Fibroblast of mammary gland (primary cell): ENCODE data around the gene BMERB1.
"Not testable (repeated sequence)": the region's sequence is repeated elsewhere in the genome, so short reads cannot be mapped to it uniquely, and the experiment has no call there.

Experiments used
- DNase-seq: peaks from one replicate; pipeline ENCODE4 v3.0.0-alpha.2; 2010; ENCODE audit warnings: low read depth
- H3K4me3 ChIP-seq: 2 replicates; pipeline ENCODE4 v1.5.1; 2011; ENCODE audit warnings: low read depth, mild to moderate bottlenecking, low read length, moderate library complexity; ENCODE audit not compliant: control insufficient read depth
- CTCF ChIP-seq: conservative IDR thresholded peaks from 2 replicates; pipeline ENCODE4 v1.5.1; 2011; ENCODE audit warnings: low read depth, low read length, inconsistent platforms; ENCODE audit not compliant: control insufficient read depth, insufficient read depth

Gene BMERB1

GRCh38 chr16:15401972-15402371 lies 32.4 kb upstream of the BMERB1 start:
- no peak for DNase-seq
- no peak for TF ChIP-seq CTCF
- no peak overlapping the region for H3K4me3 ChIP-seq

DNA sequence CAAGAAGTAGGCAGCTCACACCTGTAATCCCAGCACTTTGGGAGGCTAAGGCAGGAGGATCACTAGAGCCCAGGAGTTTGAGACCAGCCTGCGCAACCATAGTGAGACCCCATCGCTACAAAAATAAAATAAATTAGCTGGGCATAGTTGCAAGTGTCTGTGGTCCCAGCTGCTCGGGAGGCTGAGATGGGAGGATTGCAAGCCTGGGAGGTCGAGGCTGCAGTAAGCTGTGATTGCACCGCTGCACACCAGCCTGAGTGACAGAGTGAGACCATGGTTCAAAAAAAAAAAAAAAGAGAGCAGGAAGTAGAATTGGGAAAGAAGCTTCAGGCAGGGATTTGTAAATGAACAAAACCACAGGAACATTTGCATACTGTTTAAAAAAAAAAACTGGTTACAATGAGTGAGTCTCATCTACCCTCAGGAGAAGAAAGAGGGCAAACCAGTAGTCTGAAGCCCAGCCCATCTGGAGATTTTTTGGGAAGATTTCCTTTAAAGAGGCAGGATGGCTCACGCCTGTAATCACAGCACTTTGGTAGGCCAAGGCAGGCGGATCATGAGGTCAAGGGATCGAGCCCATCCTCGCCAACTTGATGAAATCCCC lies 30.9 kb upstream of the BMERB1 start:
- H3K4me3 ChIP-seq: no peak overlapping the region
- TF ChIP-seq CTCF: no peak

GRCh38 chr16:15404091-15404490 lies 30.3 kb upstream of the BMERB1 start:
- not testable (repeated sequence) for DNase-seq, H3K4me3 ChIP-seq

More for the DNA sequence above, 30.9 kb upstream of the BMERB1 start:
- DNase-seq: peak; percentile 5

DNA sequence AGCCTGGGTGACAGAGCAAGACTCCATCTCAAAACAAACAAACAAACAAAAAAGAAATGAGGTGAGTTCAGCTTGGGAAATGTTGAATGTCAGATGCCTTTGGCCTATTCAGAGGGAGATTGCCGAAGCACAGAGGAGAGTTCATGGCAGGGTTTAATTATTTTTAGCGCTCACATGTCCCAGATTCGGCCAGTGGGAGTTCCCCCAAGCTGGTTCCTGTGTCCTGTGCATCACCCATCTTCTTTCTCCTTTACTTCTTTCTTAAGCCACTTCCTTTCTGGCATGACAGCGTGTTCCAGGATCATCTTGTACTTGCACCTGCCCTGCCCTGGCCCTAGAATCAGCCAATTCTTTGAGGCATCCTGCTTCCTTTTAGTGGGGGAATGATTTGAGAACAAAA lies 29.6 kb upstream of the BMERB1 start:
- no peak overlapping the region for H3K4me3 ChIP-seq
- no peak for TF ChIP-seq CTCF
- peak; percentile 3 for DNase-seq

GRCh38 chr16:15407756-15408155 lies 26.6 kb upstream of the BMERB1 start:
- not testable (repeated sequence) for DNase-seq, H3K4me3 ChIP-seq

DNA sequence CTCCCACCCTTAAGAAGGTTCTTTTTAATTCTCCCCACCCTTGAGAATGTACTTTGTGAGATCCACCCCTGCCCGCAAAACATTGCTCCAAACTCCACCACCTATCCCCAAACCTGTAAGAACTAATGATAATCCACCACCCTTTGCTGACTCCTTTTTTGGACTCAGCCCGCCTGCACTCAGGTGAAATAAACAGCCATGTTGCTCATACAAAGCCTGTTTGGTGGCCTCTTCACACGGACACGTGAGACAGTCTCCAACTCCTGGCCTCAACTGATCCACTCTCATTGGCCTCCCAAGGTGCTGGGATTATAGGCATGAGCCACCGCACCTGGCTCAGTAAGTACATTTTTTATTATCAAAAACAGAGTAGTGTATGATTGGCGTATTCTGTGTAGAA lies 24.9 kb upstream of the BMERB1 start:
- DNase-seq, H3K4me3 ChIP-seq: not testable (repeated sequence)

GRCh38 chr16:15415511-15415985 lies 18.8 kb upstream of the BMERB1 start:
- H3K4me3 ChIP-seq: no peak overlapping the region
- DNase-seq: peak; percentile 44
- no peak for TF ChIP-seq CTCF

DNA sequence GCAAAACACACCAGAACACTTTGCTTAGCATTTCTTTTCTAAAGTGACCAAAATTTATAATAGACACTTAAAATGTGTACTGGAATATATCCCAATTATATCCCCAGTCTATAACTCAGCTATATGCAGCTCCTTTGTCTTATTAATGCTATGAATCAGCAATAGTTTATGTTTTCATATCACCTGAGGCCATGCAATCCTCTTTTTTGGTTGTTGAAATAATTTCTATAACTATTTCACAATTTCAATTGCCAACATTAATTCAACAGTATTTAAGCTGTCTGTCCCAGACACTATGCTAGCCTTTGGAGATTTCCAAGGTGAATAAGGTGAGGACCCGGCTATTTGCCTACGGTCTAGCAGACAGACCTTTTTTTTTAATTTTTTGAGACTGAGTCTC lies 17.2 kb upstream of the BMERB1 start:
- TF ChIP-seq CTCF: no peak
- no peak for DNase-seq
- H3K4me3 ChIP-seq: no peak overlapping the region

DNA sequence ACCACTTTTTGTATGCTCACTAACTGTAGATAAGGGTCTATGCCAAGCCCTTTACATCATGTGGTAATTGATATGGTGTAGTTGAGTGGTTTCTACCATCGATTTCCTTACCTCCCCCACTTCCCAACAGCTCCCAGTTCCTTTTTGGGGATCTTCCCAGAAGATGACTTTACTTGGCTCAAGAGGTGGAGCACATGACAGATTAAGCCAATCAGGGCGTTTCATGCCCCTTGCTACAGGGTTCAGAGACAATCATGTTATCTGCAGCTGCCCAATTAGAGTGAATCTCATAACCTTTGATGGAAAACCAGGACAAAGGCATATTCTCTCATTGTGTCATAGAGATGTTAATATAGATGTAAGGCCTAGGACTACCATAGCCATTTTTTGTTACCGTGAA lies 16.2 kb upstream of the BMERB1 start:
- TF ChIP-seq CTCF: no peak
- DNase-seq: peak; percentile 63
- H3K4me3 ChIP-seq: no peak overlapping the region

DNA sequence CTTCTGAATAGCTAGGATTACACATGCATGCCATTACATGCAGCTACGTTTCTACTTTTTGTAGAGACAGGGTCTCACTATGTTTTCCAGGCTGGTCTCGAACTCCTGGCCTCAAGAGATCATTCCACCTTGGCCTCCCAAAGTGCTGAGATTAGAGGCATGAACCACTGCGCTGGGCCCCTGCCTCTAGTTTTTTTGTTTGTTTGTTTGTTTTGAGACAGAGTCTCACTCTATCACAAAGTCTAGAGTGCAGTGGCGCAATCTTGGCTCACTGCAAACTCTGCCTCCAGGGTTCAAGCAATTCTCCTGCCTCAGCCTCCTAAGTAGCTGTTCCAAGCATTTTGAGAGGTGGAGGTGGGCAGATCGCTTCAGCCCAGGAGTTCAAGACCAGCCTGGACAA lies 12.7 kb upstream of the BMERB1 start:
- DNase-seq, H3K4me3 ChIP-seq: not testable (repeated sequence)
